HCEC 1CT (cell line): ENCODE results near the gene TBR1.

ENCODE experiments used
- DNase-seq: peaks from one replicate; pipeline ENCODE4 v3.0.0-alpha.2; 2017

Gene TBR1

DNA sequence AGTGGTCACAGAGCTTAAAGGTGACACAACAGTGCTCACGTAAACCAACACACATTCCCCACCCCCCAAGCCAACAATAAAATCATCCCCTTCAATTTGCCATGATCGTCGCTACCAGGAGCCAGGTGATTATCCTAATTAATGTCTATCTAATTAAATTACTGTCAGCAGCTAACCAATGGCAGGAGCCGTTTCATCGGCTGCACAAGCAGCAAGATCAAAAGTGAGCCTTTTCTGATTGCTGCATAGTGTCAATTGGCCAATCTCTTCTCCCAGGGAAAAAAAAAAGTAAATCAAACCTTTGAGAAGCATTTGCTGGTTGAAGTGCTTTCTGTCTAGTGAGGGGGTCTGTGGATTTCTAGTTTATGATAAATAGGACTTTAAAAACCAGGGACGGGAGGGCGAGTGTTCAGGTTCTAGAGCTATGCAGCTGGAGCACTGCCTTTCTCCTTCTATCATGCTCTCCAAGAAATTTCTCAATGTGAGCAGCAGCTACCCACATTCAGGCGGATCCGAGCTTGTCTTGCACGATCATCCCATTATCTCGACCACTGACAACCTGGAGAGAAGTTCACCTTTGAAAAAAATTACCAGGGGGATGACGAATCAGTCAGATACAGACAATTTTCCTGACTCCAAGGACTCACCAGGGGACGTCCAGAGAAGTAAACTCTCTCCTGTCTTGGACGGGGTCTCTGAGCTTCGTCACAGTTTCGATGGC is at the start of gene TBR1:
TSS of gene TBR1 (plus strand) at position 311 of the 721 bp plus-strand sequence. CDS start at position 425, 114 bp downstream.
- no peak for DNase-seq

DNA sequence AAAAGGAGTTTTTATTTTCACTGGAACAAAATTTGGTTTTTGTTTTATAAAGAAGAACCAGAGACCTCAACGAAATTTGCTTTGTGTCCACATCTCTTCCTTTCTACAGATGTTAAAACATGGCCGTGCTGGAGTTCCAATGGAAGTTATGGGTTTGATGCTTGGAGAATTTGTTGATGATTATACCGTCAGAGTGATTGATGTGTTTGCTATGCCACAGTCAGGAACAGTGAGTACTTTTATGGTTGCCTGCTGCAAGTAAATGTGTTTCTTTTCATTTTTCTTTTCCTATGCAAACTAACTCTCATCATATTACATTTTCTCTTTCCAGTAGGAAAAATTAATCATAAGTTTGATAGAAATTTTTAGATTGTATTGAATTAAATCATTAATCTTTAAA is 48.4 kb upstream of the TBR1 start:
- DNase-seq = no peak

DNA sequence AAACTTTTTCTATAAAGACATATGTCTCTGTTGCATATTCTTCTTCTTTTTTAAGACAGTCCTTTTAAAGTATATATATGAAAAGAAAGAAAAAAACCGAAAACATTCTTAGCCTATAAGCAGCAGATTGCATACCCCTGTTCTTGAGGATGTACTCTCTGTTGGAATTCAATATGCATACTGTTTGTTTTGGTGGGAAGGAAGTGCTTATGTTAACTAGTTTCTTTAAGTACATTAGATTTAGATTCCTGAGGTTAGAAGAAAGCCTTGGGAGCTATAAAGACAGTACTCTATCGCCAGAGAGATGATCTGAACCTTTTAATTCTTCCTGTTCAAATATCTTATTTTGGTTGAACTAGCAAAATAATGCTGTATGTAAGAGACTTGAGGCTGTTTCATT is 46.8 kb upstream of the TBR1 start:
- no peak for DNase-seq

DNA sequence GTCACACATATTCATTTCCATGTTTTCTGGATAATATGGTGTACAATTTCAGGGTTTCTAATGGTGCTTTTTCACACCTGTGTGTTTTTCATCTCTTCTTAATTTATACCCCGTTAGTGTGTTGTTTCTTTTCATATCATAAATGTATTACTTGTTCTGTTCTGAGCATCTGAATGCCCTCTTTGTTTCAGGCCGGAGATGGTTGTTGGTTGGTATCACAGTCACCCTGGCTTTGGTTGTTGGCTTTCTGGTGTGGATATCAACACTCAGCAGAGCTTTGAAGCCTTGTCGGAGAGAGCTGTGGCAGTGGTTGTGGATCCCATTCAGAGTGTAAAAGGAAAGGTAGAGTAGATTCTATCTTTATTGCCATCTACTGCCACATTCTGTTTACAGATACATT is 45.1 kb upstream of the TBR1 start:
- DNase-seq = no peak

DNA sequence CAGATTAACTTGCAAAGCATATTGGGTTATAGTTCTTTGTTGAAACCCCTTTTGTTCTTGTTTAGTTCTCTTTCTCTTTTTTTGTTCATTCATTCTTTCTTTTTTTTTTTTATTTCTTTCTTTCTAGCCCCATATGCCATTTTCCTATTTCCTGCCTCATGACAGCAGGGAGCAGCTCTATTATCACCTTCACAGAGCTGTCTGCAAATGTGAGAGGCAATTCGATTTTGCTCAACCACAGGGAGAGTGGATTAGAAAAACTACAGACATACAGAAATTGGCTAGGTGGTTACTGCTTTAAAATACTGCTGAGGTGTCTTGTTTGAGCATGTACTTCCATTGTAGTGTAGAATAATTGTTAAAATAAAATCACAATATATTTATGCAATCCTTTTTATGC is 44.2 kb upstream of the TBR1 start:
- DNase-seq = no peak

DNA sequence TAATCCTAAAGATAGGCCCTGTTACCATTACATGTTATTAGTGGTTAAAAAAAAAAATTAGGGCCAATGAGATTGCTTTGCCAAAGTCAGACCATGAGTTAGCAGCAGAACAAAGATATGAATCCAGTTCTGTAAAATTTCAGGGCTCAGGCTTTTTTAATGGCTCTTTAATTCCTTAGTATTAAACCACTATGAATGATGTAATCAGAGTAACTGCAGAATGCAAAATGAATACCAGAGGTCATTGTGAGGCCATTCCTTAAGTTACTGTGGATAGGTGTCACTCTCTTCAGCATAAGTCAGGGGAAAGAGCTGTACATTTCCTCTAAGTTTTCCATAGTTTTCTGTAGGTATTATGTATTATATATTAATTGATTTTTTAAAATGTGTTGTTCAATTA is 42.2 kb upstream of the TBR1 start:
- DNase-seq = peak; percentile 13

DNA sequence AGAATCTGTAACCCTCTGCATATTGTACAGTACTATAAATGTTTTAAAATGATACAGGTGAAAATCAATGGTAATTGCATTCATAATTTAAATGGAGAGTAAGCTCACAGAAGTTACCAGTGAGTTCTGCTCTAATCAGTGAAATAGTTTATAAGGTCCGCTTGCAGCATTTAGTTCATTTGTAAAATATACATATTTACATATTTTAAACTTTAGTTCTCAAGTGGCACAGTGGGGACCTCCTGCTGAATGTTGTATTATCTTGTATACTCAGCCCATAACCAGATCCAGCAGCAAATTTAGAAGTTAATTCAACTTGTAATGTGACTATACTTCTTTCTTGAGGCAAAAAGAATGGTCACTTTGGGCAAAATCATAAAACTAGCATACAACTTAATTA is 41.7 kb upstream of the TBR1 start:
- DNase-seq = no peak

DNA sequence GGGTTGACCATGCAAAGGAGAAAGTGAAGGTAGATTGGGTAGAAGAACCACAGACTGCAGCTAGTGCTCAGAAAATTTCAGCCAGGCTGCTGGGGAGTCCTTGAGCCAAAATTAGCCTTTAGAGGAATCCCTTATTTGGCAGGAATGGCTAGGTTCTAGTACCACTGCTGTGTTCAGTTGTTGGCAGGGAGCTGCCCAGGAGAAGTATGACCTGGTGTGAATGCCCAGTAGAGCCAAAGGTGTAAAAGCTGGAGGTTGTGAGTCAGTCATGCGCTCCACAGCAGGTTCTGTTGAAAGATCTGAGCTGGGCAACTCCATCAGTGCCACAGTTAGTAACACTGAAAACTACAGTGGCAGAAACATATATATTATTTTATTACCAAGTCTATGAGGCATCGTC is 36.4 kb upstream of the TBR1 start:
- DNase-seq = no peak

DNA sequence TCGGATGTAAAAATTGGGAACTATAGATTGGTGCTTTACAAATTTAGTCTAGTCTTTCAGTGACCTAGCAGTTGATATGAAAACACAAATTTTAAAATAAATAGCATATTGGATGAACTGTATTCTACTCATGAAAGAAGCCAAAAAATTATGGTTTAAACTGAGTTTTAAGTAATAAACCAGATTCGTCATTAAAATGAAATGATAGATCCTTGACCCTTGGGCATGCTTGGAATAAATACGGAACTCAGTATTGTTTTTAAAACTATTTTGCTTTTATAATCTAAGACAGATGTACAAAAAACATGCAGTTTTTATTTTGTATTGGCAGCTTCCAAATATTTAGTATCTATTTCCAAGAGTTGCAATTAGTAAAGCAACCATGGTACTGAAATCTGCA is 34.6 kb upstream of the TBR1 start:
- no peak for DNase-seq

DNA sequence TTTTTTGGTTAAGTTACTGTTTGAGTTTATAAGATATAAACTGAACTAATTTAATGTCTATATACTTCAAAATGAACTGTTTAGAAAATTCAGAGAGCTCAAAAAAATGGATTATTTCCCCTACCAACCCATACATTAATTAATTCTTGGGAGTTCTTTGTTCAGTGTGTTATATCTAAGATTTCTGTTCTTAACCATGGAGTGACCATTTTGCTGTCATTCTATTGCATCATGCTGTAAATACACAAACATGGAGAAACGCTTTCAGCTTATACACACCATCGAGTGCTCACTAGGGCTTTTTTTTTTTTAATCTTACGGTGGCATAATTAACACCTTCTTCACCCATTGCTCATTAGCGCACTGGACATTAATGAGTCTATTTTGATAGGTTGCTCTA is 33.4 kb upstream of the TBR1 start:
- DNase-seq = no peak

DNA sequence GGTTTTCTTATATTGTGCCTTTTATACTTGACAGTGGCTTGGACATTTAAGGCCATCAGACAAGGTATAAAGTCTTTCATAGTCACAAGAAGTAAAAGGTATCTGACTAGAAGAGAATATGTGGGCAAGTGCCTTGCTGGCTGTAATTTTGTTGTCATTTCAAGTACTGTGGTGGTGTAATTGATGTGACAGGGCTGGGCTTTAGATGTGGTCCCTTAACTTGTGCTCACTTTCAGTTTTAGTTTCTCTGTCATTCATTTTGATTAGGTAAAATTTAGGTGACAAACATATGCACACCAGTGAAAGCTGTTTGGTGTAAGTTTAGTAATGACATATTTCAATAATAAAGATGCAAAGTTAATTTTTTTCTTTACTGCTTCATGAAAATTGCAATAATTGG is 31.2 kb upstream of the TBR1 start:
- no peak for DNase-seq

DNA sequence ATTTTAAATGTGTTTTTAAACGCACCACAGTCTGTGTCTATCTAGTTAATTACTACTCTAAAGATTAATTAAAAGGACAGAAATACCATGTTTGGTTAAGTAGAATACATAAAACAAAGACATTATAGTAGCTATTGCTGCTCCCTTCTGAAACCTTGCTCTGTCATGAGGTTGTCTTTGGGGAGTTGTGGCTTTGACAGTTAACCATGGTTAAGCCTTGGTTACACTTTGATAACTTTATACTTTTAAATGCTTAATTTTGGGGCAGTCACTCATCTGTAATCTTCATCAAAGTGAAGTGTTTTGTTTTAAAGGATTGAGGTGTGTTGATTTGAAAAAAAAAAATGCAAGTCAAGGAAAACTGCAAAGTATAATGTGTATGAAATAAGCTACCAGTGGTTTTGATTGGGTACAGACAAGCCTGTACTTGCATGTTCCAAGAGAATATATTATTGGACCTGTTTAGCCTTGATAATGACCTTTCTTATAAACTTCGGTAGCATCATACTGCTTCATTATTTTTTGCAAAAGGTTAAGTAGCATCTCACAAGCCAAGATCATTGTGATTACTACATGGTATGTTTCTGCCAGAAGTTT is 29.8 kb upstream of the TBR1 start:
- no peak for DNase-seq

DNA sequence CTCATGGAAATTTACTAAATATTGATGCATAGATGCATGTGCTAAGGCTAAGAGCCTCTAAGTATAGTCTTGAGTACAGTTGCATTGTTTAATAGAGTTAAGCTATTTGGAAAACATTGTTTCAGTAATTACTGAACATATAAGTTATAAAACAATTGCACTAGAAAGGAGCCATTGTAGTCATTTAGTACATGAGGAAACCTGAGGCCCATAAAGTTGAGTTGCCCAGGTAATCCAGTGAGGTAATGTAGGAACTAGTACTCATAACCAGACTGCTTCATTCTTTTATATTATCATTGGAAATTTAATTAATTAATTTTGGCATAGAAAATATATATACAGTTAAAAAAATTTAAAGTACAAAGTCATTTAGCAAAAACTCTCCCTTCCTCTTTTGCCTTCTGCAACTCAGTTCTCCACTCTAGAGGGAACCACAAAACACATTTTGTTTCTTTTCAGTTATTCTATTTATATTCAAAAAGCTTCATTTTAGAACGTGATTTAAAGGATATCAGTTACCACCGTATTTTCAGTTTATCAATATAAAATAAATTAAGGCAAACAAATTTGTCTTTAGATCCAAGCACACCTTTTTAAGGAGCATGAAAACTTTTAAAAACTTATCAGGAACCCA is 27.8 kb upstream of the TBR1 start:
- DNase-seq = no peak

DNA sequence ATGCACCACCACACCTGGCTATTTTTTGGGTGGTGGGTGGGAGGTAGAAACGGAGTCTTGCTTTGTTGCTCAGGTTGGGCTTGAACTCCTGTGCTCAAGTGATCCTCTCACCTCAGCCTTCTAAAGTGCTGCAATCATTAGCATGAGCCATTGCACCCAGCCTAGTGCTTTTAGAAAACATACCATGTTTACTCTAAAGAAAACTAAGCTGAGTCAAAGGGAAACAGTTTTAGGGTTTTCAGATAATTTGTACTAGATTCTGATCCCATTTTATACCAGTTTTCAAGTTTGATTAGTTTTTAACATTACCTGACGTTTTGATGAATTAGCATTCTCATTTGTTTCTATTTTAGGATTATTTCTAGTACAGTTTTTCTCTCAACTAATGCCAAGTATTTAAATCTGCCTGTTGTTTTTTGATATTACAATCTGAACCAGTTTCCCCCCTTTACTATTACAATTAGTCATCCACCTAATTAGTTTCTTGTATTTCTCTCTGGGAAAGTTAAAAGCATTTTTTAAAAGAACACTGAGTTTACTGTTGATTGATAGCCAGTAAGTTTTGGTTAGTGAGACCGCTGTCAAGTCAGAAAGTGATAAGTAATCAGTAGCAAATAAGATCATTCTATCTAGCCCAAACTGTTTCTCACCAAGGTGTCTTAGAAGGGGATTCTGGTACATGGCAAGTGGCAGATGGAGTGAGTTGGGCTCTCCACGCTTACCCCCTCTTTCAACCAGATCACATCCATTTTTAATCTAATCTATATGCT is 24.2 kb upstream of the TBR1 start:
- DNase-seq = no peak

DNA sequence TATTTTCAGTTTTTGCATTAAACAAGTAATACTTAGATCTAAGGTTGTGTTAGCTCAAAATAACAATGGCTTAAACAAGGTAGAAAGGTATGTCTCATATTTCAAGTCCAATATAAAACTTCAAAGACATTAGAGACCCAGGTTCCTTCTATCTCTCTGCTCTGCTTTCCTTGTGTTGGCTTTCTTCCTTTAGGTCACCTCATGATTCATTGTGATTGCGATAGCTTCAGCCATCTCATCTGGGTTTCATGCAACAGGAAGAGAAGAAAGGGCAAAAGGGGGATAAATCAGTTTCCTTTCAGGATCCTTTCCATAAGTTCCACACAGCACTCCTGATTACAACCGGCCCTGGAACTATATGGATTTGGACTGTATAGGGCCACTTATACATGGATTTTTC is 16.0 kb upstream of the TBR1 start:
- DNase-seq = peak; percentile 53

DNA sequence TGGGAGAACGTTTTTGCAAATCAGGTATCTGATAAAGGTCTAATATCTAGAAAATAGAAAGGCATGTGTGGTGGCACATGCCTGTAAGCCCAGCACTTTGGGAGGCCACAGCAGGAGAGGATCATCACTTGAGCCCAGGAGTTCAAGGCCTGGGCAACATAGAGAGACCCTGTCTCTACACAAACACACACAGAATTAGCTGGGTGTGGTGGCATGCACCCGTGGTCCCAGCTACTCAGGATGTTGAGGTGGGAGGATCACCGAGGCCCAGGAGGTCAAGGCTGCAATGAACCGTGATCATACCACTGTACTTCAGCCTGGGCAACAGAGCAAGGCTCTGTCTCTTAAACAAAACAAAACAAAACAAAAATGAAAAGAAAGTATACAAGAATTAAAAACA is 13.8 kb upstream of the TBR1 start:
- no peak for DNase-seq

DNA sequence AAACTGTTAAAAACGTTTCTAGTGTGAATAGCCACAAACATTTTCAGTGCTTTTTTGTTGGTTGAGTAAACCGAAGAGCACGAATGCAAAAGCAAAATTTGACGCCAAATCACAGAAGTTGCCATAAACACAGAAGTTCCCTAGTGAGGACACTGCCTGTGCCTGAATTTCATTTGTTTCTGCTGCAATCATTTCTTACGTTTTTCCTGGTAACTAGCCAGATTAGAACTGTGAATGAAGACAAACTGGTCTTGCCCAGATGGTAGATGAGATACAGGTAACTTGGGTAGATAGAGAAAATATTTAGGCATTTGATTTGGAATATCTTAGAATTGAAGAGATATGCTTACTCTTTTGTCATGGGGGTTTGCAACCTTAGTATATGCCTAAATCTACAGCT is 9.8 kb upstream of the TBR1 start:
- no peak for DNase-seq

DNA sequence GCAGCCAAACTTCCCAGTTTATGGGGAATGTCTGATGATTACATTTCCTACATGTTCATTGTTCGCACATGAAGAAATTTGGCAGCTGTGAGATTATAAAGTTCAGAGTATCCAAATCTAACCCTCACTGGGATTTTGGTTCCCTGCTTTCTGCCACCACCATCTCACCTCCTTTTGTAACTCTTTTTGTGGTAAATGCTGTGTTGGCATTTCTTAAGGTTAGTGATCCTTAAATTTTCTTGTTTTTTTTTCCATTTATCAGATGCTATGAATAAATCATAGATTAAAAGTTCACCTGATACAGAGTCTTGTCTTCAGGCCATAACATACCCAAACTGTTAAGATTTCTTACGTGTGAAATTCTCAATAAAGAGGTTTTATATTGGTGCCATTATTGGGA is 8.5 kb upstream of the TBR1 start:
- DNase-seq = no peak

DNA sequence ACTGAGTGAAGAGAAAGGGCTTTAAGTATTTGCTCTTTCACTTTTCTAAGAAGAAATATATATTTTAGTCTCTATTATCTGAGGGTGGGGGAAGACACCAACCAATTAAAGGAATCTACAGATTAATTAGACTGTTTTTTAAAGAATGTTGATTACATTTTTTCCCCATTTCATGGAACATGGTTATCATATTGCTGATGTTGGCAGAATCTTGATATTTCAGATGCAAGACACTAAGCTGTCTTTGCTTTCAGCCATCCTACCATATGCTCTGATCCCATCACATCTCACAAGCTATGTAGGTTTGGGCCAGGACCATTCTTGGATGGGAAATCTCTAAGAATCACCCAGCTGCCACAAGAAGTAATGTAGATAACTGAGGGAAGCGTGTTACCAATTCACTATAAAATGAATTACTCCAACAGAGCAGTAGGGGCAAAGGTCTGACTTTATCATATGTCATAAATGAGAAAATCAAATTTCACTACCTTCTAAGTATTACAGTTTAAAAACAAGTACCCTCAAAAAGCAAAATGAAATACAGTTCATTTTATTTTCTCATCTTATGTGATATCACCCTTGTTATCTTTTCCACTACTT is 6.7 kb upstream of the TBR1 start:
- DNase-seq = no peak

DNA sequence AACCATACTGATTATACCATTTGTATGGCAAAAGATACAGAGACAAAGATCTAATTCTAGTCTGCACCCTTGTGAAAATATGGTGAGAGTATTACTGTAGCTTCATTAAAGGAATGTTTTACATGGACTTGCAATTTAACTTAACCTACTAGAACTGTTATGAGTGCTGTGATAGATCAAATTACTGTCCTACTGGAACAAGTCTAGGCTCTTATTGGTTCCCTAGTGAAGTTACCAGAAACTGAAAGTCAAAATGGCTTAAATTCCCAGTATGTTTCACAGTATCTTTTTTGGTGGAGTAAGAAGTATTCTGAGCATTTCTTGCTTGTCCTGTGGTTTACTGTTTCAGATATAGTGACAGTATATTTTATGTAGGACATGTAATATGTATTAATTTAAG is 3.8 kb upstream of the TBR1 start:
- DNase-seq = peak; percentile 21

DNA sequence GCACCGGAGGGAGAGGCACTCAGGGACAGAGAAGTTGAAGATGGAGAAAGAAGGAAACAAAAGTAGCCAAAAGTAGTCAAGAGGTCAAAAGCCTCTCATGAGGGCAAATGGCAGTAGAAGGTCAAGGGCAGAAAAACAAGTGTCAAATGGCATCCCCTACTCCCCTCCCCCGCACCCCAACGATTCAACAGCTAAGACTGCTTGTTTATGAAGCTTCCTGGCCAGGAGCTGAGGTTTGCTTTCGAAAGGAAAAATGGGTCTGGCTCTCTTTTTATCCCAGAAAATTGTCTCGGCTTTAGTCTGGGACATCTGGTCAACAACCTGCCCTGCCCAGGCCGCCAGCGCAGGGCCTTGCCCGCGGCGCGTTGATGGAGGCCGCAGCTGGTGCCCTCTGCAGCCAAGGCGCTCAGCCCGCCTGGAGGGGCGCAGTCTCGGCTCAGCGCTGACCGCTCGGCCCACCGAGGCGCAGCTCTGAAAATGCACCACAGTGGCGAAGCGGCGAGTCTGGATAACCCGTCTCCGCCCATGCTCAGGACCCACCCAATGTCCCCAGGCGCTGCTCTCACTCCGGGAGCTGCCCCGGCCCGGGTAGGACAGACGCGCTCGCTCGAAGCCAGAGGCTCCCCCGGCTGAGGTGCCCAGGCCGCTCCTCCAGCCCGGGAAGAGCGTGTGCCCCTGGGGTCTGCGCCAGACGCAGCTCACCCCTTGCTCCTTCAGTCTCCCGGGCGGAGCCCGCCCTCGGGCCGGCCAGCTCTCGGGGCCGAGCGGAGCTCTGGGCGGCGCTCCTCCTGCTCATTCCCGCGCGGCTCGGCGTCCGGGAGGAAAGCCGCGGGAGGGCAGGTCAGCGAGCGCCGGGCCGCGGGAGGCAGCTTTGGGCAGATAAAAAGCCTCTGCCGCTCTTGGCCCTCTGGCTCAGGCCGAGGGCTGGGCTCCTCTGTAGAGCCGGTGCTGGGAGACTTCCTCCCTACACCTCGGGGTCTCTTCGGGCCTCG is 1.8 kb upstream of the TBR1 start:
- DNase-seq = peak; percentile 42
